Osteocyte (in vitro differentiated cells): ENCODE results near the gene STAT5B. TPM values are rescaled to one million over a fixed set of nuclear protein-coding genes. Genes with fewer than 3 reads are reported as not detected.

Source experiments
- DNase-seq: peaks from one replicate; pipeline ENCODE4 v3.0.0; 2021; ENCODE audit warnings: mixed read lengths; ENCODE audit not compliant: unreplicated experiment; ENCODE audit errors: extremely low spot score
- H3K27ac Mint-ChIP-seq: one replicate; pipeline ENCODE4 v1.8.0; 2021; ENCODE audit warnings: mild to moderate bottlenecking, mixed read lengths; ENCODE audit not compliant: unreplicated experiment
- H3K27me3 Mint-ChIP-seq: one replicate; pipeline ENCODE4 v1.8.0; 2021; ENCODE audit warnings: mixed read lengths; ENCODE audit not compliant: unreplicated experiment
- H3K36me3 Mint-ChIP-seq: one replicate; pipeline ENCODE4 v1.8.0; 2021; ENCODE audit warnings: mixed read lengths; ENCODE audit not compliant: unreplicated experiment
- H3K4me1 Mint-ChIP-seq: one replicate; pipeline ENCODE4 v1.8.0; 2021; ENCODE audit warnings: mixed read lengths; ENCODE audit not compliant: unreplicated experiment
- H3K4me3 Mint-ChIP-seq: one replicate; pipeline ENCODE4 v1.8.0; 2021; ENCODE audit warnings: mild to moderate bottlenecking, moderate library complexity, mixed read lengths; ENCODE audit not compliant: unreplicated experiment
- H3K9me3 Mint-ChIP-seq: one replicate; pipeline ENCODE4 v1.8.0; 2021; ENCODE audit warnings: mixed read lengths; ENCODE audit not compliant: unreplicated experiment
- CTCF ChIP-seq: fragments of 200-600 bp; sonication (generic); IDR thresholded peaks from 2 replicates; pipeline ENCODE4 v1.5.0; 2021; ENCODE audit warnings: antibody characterized with exemption, mild to moderate bottlenecking, moderate library complexity
- total RNA-seq: library from RNA; stranded (reverse); gene quantifications from 2 replicates; pipeline ENCODE4 v1.2.1, GENCODE V29; 2021

The STAT5B gene
- total RNA-seq, 1 donor from 2014 or later: 41.3 TPM

- DNase-seq: no peak
- TF ChIP-seq CTCF: no peak
Measured at GRCh38 chr17:42233156-42233555, 43.0 kb downstream of the STAT5B start.

GRCh38 chr17:42230225-42230624 lies 46.0 kb downstream of the STAT5B start:
- no peak for TF ChIP-seq CTCF

More at GRCh38 chr17:42233156-42233555, 43.0 kb downstream of the STAT5B start:
- H3K4me3 Mint-ChIP-seq: no peak overlapping the region
- no peaks in the 10 kb centered on the region for H3K9me3 Mint-ChIP-seq
- no peaks in the 10 kb centered on the region for H3K36me3 Mint-ChIP-seq
- H3K27me3 Mint-ChIP-seq: no peaks in the 10 kb centered on the region
- H3K27ac Mint-ChIP-seq: no peak overlapping the region
- H3K4me1 Mint-ChIP-seq: peaks cover 4% of the 10 kb centered on the region

GRCh38 chr17:42227849-42228700 lies 48.1 kb downstream of the STAT5B start:
- peaks cover 18% of the 10 kb centered on the region for H3K36me3 Mint-ChIP-seq
- H3K4me3 Mint-ChIP-seq: no peak overlapping the region
- no peaks in the 10 kb centered on the region for H3K9me3 Mint-ChIP-seq
- H3K4me1 Mint-ChIP-seq: peaks cover 8% of the 10 kb centered on the region
- DNase-seq: no peak
- no peak for TF ChIP-seq CTCF
- H3K27me3 Mint-ChIP-seq: no peaks in the 10 kb centered on the region
- H3K27ac Mint-ChIP-seq: peak overlapping the region; percentile 5

More at GRCh38 chr17:42230225-42230624, 46.0 kb downstream of the STAT5B start:
- Mint-ChIP-seq H3K9me3 (no peaks in the 10 kb centered on the region), H3K27me3 (no peaks in the 10 kb centered on the region), H3K27ac (no peak overlapping the region), H3K4me1 (peaks cover 8% of the 10 kb centered on the region), H3K4me3 (no peak overlapping the region), H3K36me3 (peaks cover 4% of the 10 kb centered on the region)
- DNase-seq: no peak

- Mint-ChIP-seq H3K36me3 (peaks cover 26% of the 10 kb centered on the region), H3K27ac (no peak overlapping the region), H3K4me3 (no peak overlapping the region)
Measured at GRCh38 chr17:42225646-42226045, 50.5 kb downstream of the STAT5B start.

More at GRCh38 chr17:42225646-42226045, 50.5 kb downstream of the STAT5B start:
- no peak for DNase-seq
- TF ChIP-seq CTCF: no peak
- Mint-ChIP-seq H3K27me3 (no peaks in the 10 kb centered on the region), H3K4me1 (peaks cover 8% of the 10 kb centered on the region), H3K9me3 (no peaks in the 10 kb centered on the region)
